ENCODE measurements around the gene DGLUCY. TPM values are rescaled to one million over a fixed set of nuclear protein-coding genes. Genes with fewer than 3 reads are reported as not detected.

DGLUCY gene
- total and polyA plus RNA-seq, 10 donors = 24.1 to 134 (median 96.7) TPM

GRCh38 chr14:91233936-91234790 is 120.3 kb downstream of the DGLUCY start:
- intact Hi-C loops (cut with DNase I; ENCODE audit: low total_unique reads) = no loop called here
- 90 to 94% (median 91%) methylated on average over 55 to 63 of the region's 63 CpGs for WGBS, 5 donors
- H3K4me1 ChIP-seq = peaks cover 14 to 70% (median 44%) of the 10 kb centered on the region in 6 donors
- DNase-seq = no peak
- peaks cover 0 to 7% (median 0%) of the 10 kb centered on the region in 8 donors for H3K9me3 ChIP-seq
- H3K27me3 ChIP-seq (replicated peaks in 1 of 7) = no peaks in the 10 kb centered on the region
- H3K27ac ChIP-seq = peak overlapping the region in 2 of 8 donors; percentile 76 to 90
- TF ChIP-seq POLR2A (IDR thresholded peaks at IDR 0.05) (no peak), CTCF (IDR thresholded peaks at IDR 0.05 in 8 of 11, conservative IDR thresholded peaks at IDR 0.05 in 3 of 11) (no peak), POLR2AphosphoS5 (IDR thresholded peaks at IDR 0.05) (peak in 2 of 3 donors; percentile 48 to 54)
- H3K36me3 ChIP-seq = peaks cover 0 to 34% (median 0%) of the 10 kb centered on the region in 6 donors
- no peak overlapping the region for H3K4me3 ChIP-seq

GRCh38 chr14:91234791-91235114 is 120.9 kb downstream of the DGLUCY start:
- whole genome bisulfite sequencing, 5 donors = 93 to 98% (median 98%) methylated on average over 13 to 16 of the region's 16 CpGs
- peaks cover 11 to 68% (median 38%) of the 10 kb centered on the region in 6 donors for H3K4me1 ChIP-seq

GRCh38 chr14:91235841-91236240 is 122.0 kb downstream of the DGLUCY start:
- Histone ChIP-seq H3K4me1 (peaks cover 5 to 63% (median 29%) of the 10 kb centered on the region in 6 donors), H3K27ac (no peak overlapping the region), H3K4me3 (no peak overlapping the region), H3K9me3 (peaks cover 0 to 5% (median 0%) of the 10 kb centered on the region in 8 donors), H3K27me3 (replicated peaks in 1 of 7) (no peaks in the 10 kb centered on the region), H3K36me3 (peaks cover 0 to 25% (median 0%) of the 10 kb centered on the region in 6 donors)
- no peak for DNase-seq
- intact Hi-C loops (cut with DNase I; ENCODE audit: low total_unique reads) = no loop called here
- 91 to 95% (median 93%) methylated on average over 7 of the region's 7 CpGs for WGBS, 5 donors
- no peak for TF ChIP-seq POLR2A (IDR thresholded peaks at IDR 0.05)
- TF ChIP-seq POLR2AphosphoS5 (IDR thresholded peaks at IDR 0.05) = no peak
- no peak for TF ChIP-seq CTCF (IDR thresholded peaks at IDR 0.05 in 8 of 11, conservative IDR thresholded peaks at IDR 0.05 in 3 of 11)

More at GRCh38 chr14:91234791-91235114, 120.9 kb downstream of the DGLUCY start:
- no peaks in the 10 kb centered on the region for H3K27me3 ChIP-seq (replicated peaks in 1 of 7)
- no peak for DNase-seq
- H3K9me3 ChIP-seq = peaks cover 0 to 7% (median 0%) of the 10 kb centered on the region in 8 donors
- H3K4me3 ChIP-seq = no peak overlapping the region
- TF ChIP-seq CTCF (IDR thresholded peaks at IDR 0.05 in 8 of 11, conservative IDR thresholded peaks at IDR 0.05 in 3 of 11) = no peak
- no peak for TF ChIP-seq POLR2A (IDR thresholded peaks at IDR 0.05)
- peak in 1 of 3 donors; percentile 1 for TF ChIP-seq POLR2AphosphoS5 (IDR thresholded peaks at IDR 0.05)
- H3K27ac ChIP-seq = peak overlapping the region in 1 of 8 donors; percentile 90
- intact Hi-C loops (cut with DNase I; ENCODE audit: low total_unique reads) = no loop called here
- peaks cover 0 to 30% (median 0%) of the 10 kb centered on the region in 6 donors for H3K36me3 ChIP-seq

DNA sequence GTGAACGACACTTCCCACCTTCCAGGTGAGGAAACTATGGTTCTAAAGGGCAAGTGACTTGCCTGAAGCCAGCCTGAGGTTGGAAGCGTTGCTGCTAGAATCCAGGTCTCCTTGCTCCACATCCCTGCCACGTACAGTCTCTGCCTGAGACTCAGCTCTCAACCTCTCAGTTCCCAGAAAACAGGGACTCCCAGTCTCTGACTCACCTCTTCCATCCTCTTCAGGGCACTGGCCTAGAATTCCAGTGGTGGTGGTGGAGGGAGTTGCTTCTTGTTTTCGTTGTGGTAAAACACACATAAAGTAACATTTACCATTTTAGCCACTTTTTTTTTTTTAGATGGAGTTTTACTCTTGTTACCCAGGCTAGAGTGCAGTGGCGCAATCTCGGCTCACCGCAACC is 123.3 kb downstream of the DGLUCY start:
- Histone ChIP-seq H3K36me3 (peaks cover 0 to 16% (median 0%) of the 10 kb centered on the region in 6 donors), H3K4me1 (peaks cover 7 to 63% (median 29%) of the 10 kb centered on the region in 6 donors), H3K4me3 (no peak overlapping the region), H3K27me3 (replicated peaks in 1 of 7) (no peaks in the 10 kb centered on the region), H3K27ac (no peak overlapping the region), H3K9me3 (no peaks in the 10 kb centered on the region)
- intact Hi-C loops (cut with DNase I; ENCODE audit: low total_unique reads) = no loop called here
- 87 to 96% (median 91%) methylated on average over 7 of the region's 7 CpGs for WGBS, 5 donors
- TF ChIP-seq POLR2AphosphoS5 (IDR thresholded peaks at IDR 0.05) (no peak), CTCF (IDR thresholded peaks at IDR 0.05 in 8 of 11, conservative IDR thresholded peaks at IDR 0.05 in 3 of 11) (no peak), POLR2A (IDR thresholded peaks at IDR 0.05) (no peak)
- DNase-seq = no peak

All from spleen (tissue), 11 donors.